Activated CD4-positive, alpha-beta memory T cell treated with anti-CD3 and anti-CD28 coated beads for 36 hours (primary cell): ENCODE measurements around the gene SHROOM3. TPM values are rescaled to one million over a fixed set of nuclear protein-coding genes. Genes with fewer than 3 reads are reported as not detected.
"Not testable (repeated sequence)": the region's sequence is repeated elsewhere in the genome, so short reads cannot be mapped to it uniquely, and the experiment has no call there.

Source experiments
- CTCF ChIA-PET: fragments of 350-600 bp; sonication (Branson Sonifier 250); formaldehyde crosslinking; loops from one replicate; lab custom pipeline; 2021; ENCODE audit warnings: antibody characterized with exemption, inconsistent platforms; lab: Charles Lee
- POLR2A ChIA-PET: fragments of 350-600 bp; sonication (Branson Sonifier 250); formaldehyde crosslinking; loops from one replicate; lab custom pipeline; 2021; ENCODE audit warnings: antibody characterized with exemption; lab: Charles Lee
- DNase-seq: peaks from one replicate; pipeline ENCODE4 v3.0.0-alpha.2; 2020
- H3K27ac Mint-ChIP-seq: one replicate; pipeline ENCODE4 v1.8.0; 2021; ENCODE audit warnings: mixed read lengths
- H3K27me3 Mint-ChIP-seq: one replicate; pipeline ENCODE4 v1.8.0; 2021; ENCODE audit warnings: mixed read lengths
- H3K36me3 Mint-ChIP-seq: one replicate; pipeline ENCODE4 v1.8.0; 2021; ENCODE audit warnings: mixed read lengths
- H3K4me1 Mint-ChIP-seq: one replicate; pipeline ENCODE4 v1.8.0; 2021; ENCODE audit warnings: low read depth, mixed read lengths
- H3K4me3 Mint-ChIP-seq: one replicate; pipeline ENCODE4 v1.8.0; 2021; ENCODE audit warnings: mild to moderate bottlenecking, mixed read lengths
- H3K9me3 Mint-ChIP-seq: one replicate; pipeline ENCODE4 v1.8.0; 2021; ENCODE audit warnings: mixed read lengths
- intact Hi-C: fragments of 100-400 bp; cut with micrococcal nuclease; formaldehyde crosslinking; loops from one replicate; pipeline ENCODE4 v1.15.1; 2023
- total RNA-seq, 2 experiments: library from RNA; stranded (reverse); gene quantifications; one replicate each; pipeline ENCODE4 v1.2.3, GENCODE V29; 2021

SHROOM3 gene
- total RNA-seq, 2 experiments from 2014 or later, result not detected

DNA sequence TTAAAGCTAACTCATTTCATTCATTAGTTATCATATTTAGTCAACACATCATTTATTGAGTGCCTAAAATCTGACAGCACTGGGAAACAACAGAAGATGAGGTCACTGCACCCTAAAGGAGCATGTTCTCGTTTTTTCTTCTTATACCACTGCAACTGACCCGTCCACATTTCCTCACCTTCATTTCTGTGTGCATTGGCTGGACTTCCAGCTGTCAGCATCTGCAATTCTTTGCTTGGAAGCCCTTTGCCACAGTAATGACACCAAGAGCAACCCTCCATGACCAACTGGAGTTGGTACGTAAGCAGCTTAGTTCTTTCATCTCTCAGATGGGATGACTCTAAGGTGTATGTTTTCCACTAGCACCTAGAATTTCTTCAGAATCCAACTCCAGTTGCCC, 13.2 kb downstream of the SHROOM3 start:
- POLR2A ChIA-PET, result no interaction called here
- H3K4me1 Mint-ChIP-seq, result no peaks in the 10 kb centered on the region
- CTCF ChIA-PET, result interaction anchor here (0.7 to 1.4 kb wide), 2 partner anchors 56 to 913 kb away, joined by 3 read pairs; no protein-coding TSS in a partner anchor
- no peaks in the 10 kb centered on the region for H3K36me3 Mint-ChIP-seq
- no peak for DNase-seq
- H3K4me3 Mint-ChIP-seq, result no peak overlapping the region
- H3K27me3 Mint-ChIP-seq, result peaks cover 8% of the 10 kb centered on the region
- intact Hi-C loops, result no loop called here
- H3K9me3 Mint-ChIP-seq, result no peaks in the 10 kb centered on the region
- H3K27ac Mint-ChIP-seq, result no peak overlapping the region

GRCh38 chr4:76449362-76449767, 14.3 kb downstream of the SHROOM3 start:
- Mint-ChIP-seq H3K4me3 (no peak overlapping the region), H3K27me3 (peaks cover 7% of the 10 kb centered on the region), H3K27ac (no peak overlapping the region), H3K36me3 (no peaks in the 10 kb centered on the region), H3K4me1 (no peaks in the 10 kb centered on the region), H3K9me3 (no peaks in the 10 kb centered on the region)
- CTCF ChIA-PET, result interaction anchor here (1.3 kb wide), 1 partner anchor 56 kb away, joined by 3 read pairs; no protein-coding TSS in a partner anchor
- POLR2A ChIA-PET, result no interaction called here
- DNase-seq, result no peak
- intact Hi-C loops, result no loop called here

GRCh38 chr4:76449833-76450232, 14.8 kb downstream of the SHROOM3 start:
- Mint-ChIP-seq H3K27me3 (peaks cover 7% of the 10 kb centered on the region), H3K9me3 (no peaks in the 10 kb centered on the region), H3K36me3 (no peaks in the 10 kb centered on the region), H3K4me1 (no peaks in the 10 kb centered on the region), H3K4me3 (no peak overlapping the region), H3K27ac (no peak overlapping the region)
- ChIA-PET POLR2A (no interaction called here), CTCF (interaction anchor here (1.3 kb wide), 1 partner anchor 55 kb away, joined by 3 read pairs; no protein-coding TSS in a partner anchor)
- DNase-seq, result no peak
- intact Hi-C loops, result no loop called here

GRCh38 chr4:76453232-76453631, 18.2 kb downstream of the SHROOM3 start:
- Mint-ChIP-seq H3K27ac (no peak overlapping the region), H3K36me3 (no peaks in the 10 kb centered on the region), H3K4me3 (no peak overlapping the region), H3K4me1 (no peaks in the 10 kb centered on the region), H3K9me3 (no peaks in the 10 kb centered on the region), H3K27me3 (peaks cover 7% of the 10 kb centered on the region)
- ChIA-PET POLR2A (no interaction called here), CTCF (no interaction called here)
- intact Hi-C loops, result no loop called here
- no peak for DNase-seq

DNA sequence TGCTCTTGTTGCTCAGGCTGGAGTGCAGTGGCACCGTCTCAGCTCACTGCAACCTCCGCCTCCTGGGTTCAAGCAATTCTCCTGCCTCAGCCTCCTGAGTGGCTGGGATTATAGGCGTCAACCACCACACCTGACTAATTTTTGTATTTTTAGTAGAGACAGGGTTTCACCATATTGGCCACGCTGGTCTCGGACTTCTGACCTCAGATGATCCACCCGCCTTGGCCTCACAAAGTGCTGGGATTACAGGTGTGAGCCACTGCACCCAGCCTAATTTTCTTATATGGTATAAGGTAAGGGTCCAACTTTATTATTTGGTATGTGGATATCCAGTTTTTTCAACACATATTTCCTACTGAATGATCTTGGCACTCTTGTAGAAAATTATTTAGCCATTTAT, 19.0 kb downstream of the SHROOM3 start:
- H3K4me1 Mint-ChIP-seq, intact Hi-C loops, H3K36me3 Mint-ChIP-seq, H3K27me3 Mint-ChIP-seq, DNase-seq, H3K27ac Mint-ChIP-seq, H3K9me3 Mint-ChIP-seq, POLR2A ChIA-PET, H3K4me3 Mint-ChIP-seq, CTCF ChIA-PET: not testable (repeated sequence)

DNA sequence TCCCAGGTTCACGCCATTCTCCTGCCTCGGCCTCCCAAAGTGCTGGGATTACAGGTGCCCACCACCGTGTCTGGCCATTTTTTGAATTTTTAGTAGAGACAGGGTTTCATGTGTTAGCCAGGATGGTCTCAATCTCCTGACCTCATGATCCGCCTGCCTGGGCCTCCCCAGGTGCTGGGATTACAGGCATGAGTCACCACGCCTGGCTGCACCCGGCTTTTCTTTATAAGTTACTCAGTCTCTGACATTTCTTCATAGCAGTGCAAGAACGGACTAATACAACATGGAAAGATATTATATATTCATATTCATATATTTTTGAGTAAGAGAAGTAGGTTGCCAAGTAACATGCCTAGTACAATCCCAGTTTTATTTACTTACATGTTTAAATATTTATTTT, 22.9 kb downstream of the SHROOM3 start:
- H3K27ac Mint-ChIP-seq, result no peak overlapping the region
- CTCF ChIA-PET, result no interaction called here

DNA sequence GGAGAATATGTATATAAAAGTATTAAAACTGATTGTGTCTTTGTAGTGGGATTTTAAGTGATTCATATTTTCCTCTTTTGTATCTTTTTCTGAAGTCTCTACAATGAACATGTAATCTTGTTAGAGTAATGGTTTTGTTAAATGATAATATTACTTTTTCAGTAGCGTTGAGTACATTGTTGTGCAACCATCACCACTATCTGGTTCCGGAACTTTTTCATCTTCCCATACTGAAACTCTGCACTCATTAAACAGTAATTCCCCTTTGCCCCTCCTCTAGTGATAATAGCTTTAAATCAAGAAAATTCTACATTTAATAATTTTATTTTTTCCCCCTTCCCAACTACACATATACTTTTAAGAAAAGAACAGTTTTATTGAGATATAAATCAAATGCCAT, 23.3 kb downstream of the SHROOM3 start:
- Mint-ChIP-seq H3K27me3 (no peaks in the 10 kb centered on the region), H3K4me3 (no peak overlapping the region), H3K4me1 (no peaks in the 10 kb centered on the region), H3K27ac (no peak overlapping the region), H3K36me3 (no peaks in the 10 kb centered on the region), H3K9me3 (peaks cover 7% of the 10 kb centered on the region)
- ChIA-PET CTCF (no interaction called here), POLR2A (no interaction called here)
- intact Hi-C loops, result no loop called here
- DNase-seq, result no peak

More for the DNA sequence above, 22.9 kb downstream of the SHROOM3 start:
- no peak overlapping the region for H3K4me3 Mint-ChIP-seq
- no peaks in the 10 kb centered on the region for H3K36me3 Mint-ChIP-seq
- no peaks in the 10 kb centered on the region for H3K4me1 Mint-ChIP-seq
- POLR2A ChIA-PET, result no interaction called here
- no peak for DNase-seq
- intact Hi-C loops, result no loop called here
- no peaks in the 10 kb centered on the region for H3K27me3 Mint-ChIP-seq
- H3K9me3 Mint-ChIP-seq, result peaks cover 3% of the 10 kb centered on the region

GRCh38 chr4:76458825-76459224, 23.8 kb downstream of the SHROOM3 start:
- Mint-ChIP-seq H3K36me3 (no peaks in the 10 kb centered on the region), H3K4me1 (no peaks in the 10 kb centered on the region), H3K4me3 (no peak overlapping the region), H3K27me3 (no peaks in the 10 kb centered on the region), H3K27ac (no peak overlapping the region), H3K9me3 (peaks cover 12% of the 10 kb centered on the region)
- no peak for DNase-seq
- CTCF ChIA-PET, result interaction anchor here (0.5 kb wide), 1 partner anchor 632 kb away, joined by 3 read pairs; no protein-coding TSS in a partner anchor
- POLR2A ChIA-PET, result no interaction called here
- intact Hi-C loops, result no loop called here

- Mint-ChIP-seq H3K36me3 (no peaks in the 10 kb centered on the region), H3K4me3 (no peak overlapping the region), H3K4me1 (no peaks in the 10 kb centered on the region), H3K27ac (no peak overlapping the region), H3K27me3 (no peaks in the 10 kb centered on the region), H3K9me3 (peaks cover 12% of the 10 kb centered on the region)
- no peak for DNase-seq
- ChIA-PET POLR2A (no interaction called here), CTCF (interaction anchor here (0.5 kb wide), 1 partner anchor 633 kb away, joined by 3 read pairs; no protein-coding TSS in a partner anchor)
- intact Hi-C loops, result no loop called here
Observed at GRCh38 chr4:76459291-76459723, 24.3 kb downstream of the SHROOM3 start.

- no peaks in the 10 kb centered on the region for H3K4me1 Mint-ChIP-seq
- peaks cover 17% of the 10 kb centered on the region for H3K9me3 Mint-ChIP-seq
- no peak overlapping the region for H3K27ac Mint-ChIP-seq
- no peaks in the 10 kb centered on the region for H3K36me3 Mint-ChIP-seq
- intact Hi-C loops, result no loop called here
- H3K4me3 Mint-ChIP-seq, result no peak overlapping the region
- no peak for DNase-seq
- H3K27me3 Mint-ChIP-seq, result peaks cover 4% of the 10 kb centered on the region
- ChIA-PET POLR2A (no interaction called here), CTCF (no interaction called here)
Observed at GRCh38 chr4:76463568-76463967, 28.5 kb downstream of the SHROOM3 start.

GRCh38 chr4:76470064-76470463, 35.0 kb downstream of the SHROOM3 start:
- intact Hi-C loops, result no loop called here
- no peak for DNase-seq
- CTCF ChIA-PET, result interaction anchor here (0.7 to 2.0 kb wide), 2 partner anchors 28 to 32 kb away, joined by 3 to 5 read pairs; no protein-coding TSS in a partner anchor
- H3K27me3 Mint-ChIP-seq, result peaks cover 4% of the 10 kb centered on the region
- no peaks in the 10 kb centered on the region for H3K4me1 Mint-ChIP-seq
- H3K4me3 Mint-ChIP-seq, result no peak overlapping the region
- H3K27ac Mint-ChIP-seq, result no peak overlapping the region
- no peaks in the 10 kb centered on the region for H3K36me3 Mint-ChIP-seq
- no peaks in the 10 kb centered on the region for H3K9me3 Mint-ChIP-seq
- POLR2A ChIA-PET, result no interaction called here

DNA sequence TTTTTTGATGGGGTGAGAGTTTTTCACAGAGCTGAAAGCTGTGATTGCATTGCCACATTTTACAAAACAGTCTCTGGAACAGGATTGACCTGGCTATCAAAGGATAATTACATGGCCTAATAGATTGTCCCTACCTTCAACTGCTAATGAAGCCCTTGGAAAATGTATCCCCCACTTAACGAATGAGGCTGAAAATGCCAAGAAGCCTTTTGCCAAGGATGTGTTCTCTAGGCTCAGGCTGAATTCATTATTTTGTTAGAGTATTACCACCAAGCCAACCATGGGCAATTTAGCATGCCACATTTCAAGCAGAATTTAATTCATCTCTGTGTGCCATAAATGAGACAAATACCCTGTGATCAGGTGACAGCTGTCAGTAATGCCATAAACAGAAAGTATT, 35.5 kb downstream of the SHROOM3 start:
- H3K9me3 Mint-ChIP-seq, result no peaks in the 10 kb centered on the region
- H3K4me1 Mint-ChIP-seq, result no peaks in the 10 kb centered on the region
- intact Hi-C loops, result no loop called here
- H3K4me3 Mint-ChIP-seq, result no peak overlapping the region
- H3K27ac Mint-ChIP-seq, result no peak overlapping the region
- peaks cover 4% of the 10 kb centered on the region for H3K27me3 Mint-ChIP-seq
- ChIA-PET CTCF (interaction anchor here (0.7 kb wide), 1 partner anchor 29 kb away, joined by 3 read pairs; no protein-coding TSS in a partner anchor), POLR2A (no interaction called here)
- H3K36me3 Mint-ChIP-seq, result no peaks in the 10 kb centered on the region
- DNase-seq, result no peak

DNA sequence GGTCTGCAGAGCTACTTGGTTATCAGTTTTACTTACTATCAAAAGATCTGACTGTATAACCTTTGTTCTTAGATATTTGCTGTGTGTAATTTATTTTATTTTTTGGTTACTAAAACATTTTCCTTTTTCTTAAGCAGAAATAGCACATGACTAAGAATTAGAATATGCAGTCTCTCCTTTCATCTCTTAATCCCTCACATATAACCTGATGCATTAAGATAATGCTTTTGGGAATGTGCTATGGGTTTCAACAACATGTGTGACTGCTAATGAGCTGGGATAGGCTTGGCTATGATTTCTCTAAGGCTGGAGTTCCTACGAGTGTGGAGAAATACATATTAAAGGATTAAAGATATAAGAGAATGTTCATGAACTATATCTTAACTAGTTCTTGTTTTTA, 41.5 kb downstream of the SHROOM3 start:
- Mint-ChIP-seq H3K27me3 (peaks cover 22% of the 10 kb centered on the region), H3K9me3 (peaks cover 5% of the 10 kb centered on the region), H3K4me3 (no peak overlapping the region), H3K27ac (no peak overlapping the region), H3K36me3 (no peaks in the 10 kb centered on the region), H3K4me1 (no peaks in the 10 kb centered on the region)
- DNase-seq, result no peak
- CTCF ChIA-PET, result interaction anchor here (1.6 kb wide), 1 partner anchor 297 kb away, joined by 4 read pairs; no protein-coding TSS in a partner anchor
- POLR2A ChIA-PET, result no interaction called here
- intact Hi-C loops, result no loop called here
